IMR-90 (cell line): Measurements from ENCODE around the gene INPP5A. TPM values are rescaled to one million over a fixed set of nuclear protein-coding genes. Genes with fewer than 3 reads are reported as not detected.

ENCODE experiments used
- ATAC-seq: fragments of 200-7000 bp; cut with Tn5 transposase; 2 replicates; pipeline ENCODE4 v1.9.1; 2020; ENCODE audit warnings: low read depth, mild to moderate bottlenecking, moderate library complexity
- BruUV-seq: library from RNA; stranded (reverse); fragments of 400-500 nt; replicated peaks from 2 replicates; lab custom pipeline; 2021; lab: Mats Ljungman, UMichigan
- CTCF ChIA-PET: fragments of 300-600 bp; formaldehyde crosslinking; extraction: SDS; loops from one replicate; lab custom pipeline; 2021; ENCODE audit warnings: antibody characterized with exemption; lab: Yijun Ruan, JAX
- POLR2A ChIA-PET: fragments of 300-600 bp; sonication (Branson Sonifier 250); formaldehyde crosslinking; loops from one replicate; lab custom pipeline; 2022; ENCODE audit warnings: antibody characterized with exemption; ENCODE audit not compliant: unreplicated experiment; lab: Charles Lee
- DNase-seq: peaks from one replicate; pipeline ENCODE4 v3.0.0; 2013
- H2AFZ ChIP-seq: replicated peaks from 2 replicates; pipeline ENCODE3; 2013; ENCODE audit warnings: low read length, mild to moderate bottlenecking; ENCODE audit not compliant: poor library complexity
- H2AK5ac ChIP-seq: 2 replicates; pipeline ENCODE4 v1.6.1; 2013; ENCODE audit warnings: low read depth, low read length, inconsistent platforms
- H2AK9ac ChIP-seq: replicated peaks from 2 replicates; pipeline ENCODE3; 2013; ENCODE audit warnings: mild to moderate bottlenecking, low read depth, low read length, moderate library complexity; ENCODE audit not compliant: poor library complexity
- H2BK120ac ChIP-seq: 2 replicates; pipeline ENCODE4 v1.6.1; 2013; ENCODE audit warnings: low read depth, low read length, inconsistent platforms
- H2BK15ac ChIP-seq: 3 replicates; pipeline ENCODE4 v1.6.1; 2013; ENCODE audit warnings: low read depth, low read length, inconsistent platforms
- H2BK20ac ChIP-seq: 2 replicates; pipeline ENCODE4 v1.6.1; 2013; ENCODE audit warnings: low read depth, mild to moderate bottlenecking, inconsistent platforms, low read length, moderate library complexity
- H2BK5ac ChIP-seq: 2 replicates; pipeline ENCODE4 v1.6.1; 2013; ENCODE audit warnings: mild to moderate bottlenecking, low read depth, low read length, inconsistent platforms; ENCODE audit not compliant: poor library complexity, severe bottlenecking
- H3K14ac ChIP-seq: replicated peaks from 2 replicates; pipeline ENCODE4 v1.6.1; 2013; ENCODE audit warnings: low read depth, low read length, inconsistent platforms
- H3K18ac ChIP-seq: 2 replicates; pipeline ENCODE4 v1.6.1; 2013; ENCODE audit warnings: low read depth, low read length, control low read depth
- H3K23ac ChIP-seq: 2 replicates; pipeline ENCODE4 v1.6.1; 2013; ENCODE audit warnings: low read depth, low read length, inconsistent platforms
- H3K27ac ChIP-seq: 2 replicates; pipeline ENCODE4 v1.5.1; 2013; ENCODE audit warnings: mild to moderate bottlenecking, control low read depth, low read length; ENCODE audit not compliant: insufficient read depth
- H3K27me3 ChIP-seq: 2 replicates; pipeline ENCODE4 v1.6.1; 2013; ENCODE audit warnings: low read length; ENCODE audit not compliant: control insufficient read depth, insufficient read depth
- H3K36me3 ChIP-seq: 2 replicates; pipeline ENCODE4 v1.6.1; 2013; ENCODE audit warnings: low read length, mixed read lengths; ENCODE audit not compliant: control insufficient read depth, insufficient read depth
- H3K4ac ChIP-seq: 2 replicates; pipeline ENCODE4 v1.6.1; 2013; ENCODE audit warnings: low read depth, low read length, inconsistent platforms
- H3K4me1 ChIP-seq: 2 replicates; pipeline ENCODE4 v1.6.1; 2013; ENCODE audit warnings: low read length, mixed read lengths; ENCODE audit not compliant: control insufficient read depth, insufficient read depth
- H3K4me2 ChIP-seq: 2 replicates; pipeline ENCODE4 v1.6.1; 2013; ENCODE audit warnings: low read depth, mild to moderate bottlenecking, control low read depth, low read length, moderate library complexity
- H3K4me3 ChIP-seq: 2 replicates; pipeline ENCODE4 v1.5.1; 2013; ENCODE audit warnings: low read depth, mild to moderate bottlenecking, control low read depth, low read length, moderate library complexity; ENCODE audit not compliant: insufficient read depth
- H3K56ac ChIP-seq: 2 replicates; pipeline ENCODE4 v1.6.1; 2013; ENCODE audit warnings: low read length, inconsistent platforms; ENCODE audit not compliant: insufficient read depth; ENCODE audit errors: extremely low read depth
- H3K79me1 ChIP-seq, 2 experiments: 2 replicates each; pipeline ENCODE4 v1.6.1; 2013; ENCODE audit warnings: low read length in 2 of 2, inconsistent platforms in 1 of 2, low read depth in 1 of 2
- H3K9ac ChIP-seq: 2 replicates; pipeline ENCODE4 v1.6.1; 2013; ENCODE audit warnings: low read depth, low read length, control low read depth
- H3K9me1 ChIP-seq: 2 replicates; pipeline ENCODE4 v1.6.1; 2013; ENCODE audit warnings: low read length, inconsistent platforms; ENCODE audit not compliant: insufficient read depth
- H3K9me3 ChIP-seq: 2 replicates; pipeline ENCODE4 v1.6.1; 2013; ENCODE audit warnings: low read length; ENCODE audit not compliant: control insufficient read depth, insufficient read depth
- H4K20me1 ChIP-seq: 2 replicates; pipeline ENCODE4 v1.6.1; 2013; ENCODE audit warnings: low read length, inconsistent platforms; ENCODE audit not compliant: insufficient read depth
- H4K5ac ChIP-seq: 2 replicates; pipeline ENCODE4 v1.6.1; 2013; ENCODE audit warnings: mild to moderate bottlenecking, low read depth, low read length, control low read depth
- H4K8ac ChIP-seq, 2 experiments: 2 replicates each; pipeline ENCODE4 v1.6.1; 2013; ENCODE audit warnings: low read depth in 2 of 2, low read length in 2 of 2, control low read depth in 1 of 2, inconsistent platforms in 1 of 2
- H4K91ac ChIP-seq: 2 replicates; pipeline ENCODE4 v1.6.1; 2013; ENCODE audit warnings: low read depth, low read length, inconsistent platforms; ENCODE audit not compliant: insufficient read depth
- MAZ ChIP-seq: IDR thresholded peaks from 2 replicates; pipeline ENCODE4 v1.6.1; 2012; ENCODE audit warnings: low read depth, mild to moderate bottlenecking, low read length, improper control_type of control experiment, moderate library complexity, borderline replicate concordance
- WGBS, 2 experiments: methylation state at CpG; one replicate each; pipeline versions ENCODE4 v1.1.5 to v1.1.7; 2013; ENCODE audit warnings: missing lambda C conversion rate in 2 of 2; ENCODE audit not compliant: insufficient read length in 1 of 2; ENCODE audit errors: extremely low coverage in 2 of 2; 5-methylcytosine and 5-hydroxymethylcytosine counted together
- dilution Hi-C: fragments of 300-500 bp; cut with HindIII; formaldehyde crosslinking; loops from one replicate; pipeline ENCODE4 v1.14.3; 2018; ENCODE audit warnings: low sequenced_read_pairs; ENCODE audit not compliant: unreplicated experiment
- in situ Hi-C: fragments of 300-500 bp; cut with MboI; formaldehyde crosslinking; loops from 3 replicates; pipeline ENCODE4 v1.14.3; 2019; ENCODE audit warnings: low sequenced_read_pairs, inconsistent platforms, mixed read lengths
- intact Hi-C: fragments of 100-400 bp; cut with micrococcal nuclease; formaldehyde crosslinking; loops from 2 replicates; pipeline ENCODE4 v1.10.0; 2022
- polyA plus RNA-seq, 3 experiments: library from polyadenylated mRNA; depleted of rRNA; stranded (reverse); fragments of >200 nt; gene quantifications; 2 replicates each; pipeline ENCODE4 v1.2.3, GENCODE V29; 2012; ENCODE audit warnings: low replicate concordance in 1 of 3
- total RNA-seq: library from RNA; depleted of rRNA; stranded (reverse); fragments of >200 nt; gene quantifications from 2 replicates; pipeline ENCODE4 v1.2.3, GENCODE V29; 2012

The INPP5A gene
- total and polyA plus RNA-seq, 2 of the 4 experiments (the other 2 are of a cell fraction) = 21.4 to 36.7 TPM

DNA sequence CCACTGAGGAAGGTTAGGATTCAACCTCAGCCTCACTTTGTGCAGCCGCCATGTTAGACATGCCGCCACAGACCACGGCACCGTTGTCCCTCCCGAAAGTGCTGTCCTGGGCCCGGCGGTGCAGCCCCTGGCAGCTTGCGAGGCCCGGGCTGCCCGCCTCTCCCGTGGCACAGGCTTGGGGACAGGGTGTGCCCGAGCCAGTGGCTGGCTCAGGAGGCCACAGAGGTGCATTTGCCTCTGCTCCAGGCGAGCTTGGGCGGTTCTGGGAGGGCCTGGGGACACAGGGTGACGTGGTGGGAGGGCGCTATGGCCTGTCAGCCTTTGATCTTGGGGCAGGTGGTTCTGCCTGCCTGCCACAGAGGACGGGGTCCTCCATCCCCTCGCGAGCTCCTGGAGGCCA is 207.3 kb downstream of the INPP5A start:
- H3K56ac ChIP-seq = no peak overlapping the region
- H4K8ac ChIP-seq = no peak overlapping the region
- DNase-seq (no peak), ATAC-seq (no peak)
- intact Hi-C loops = no loop called here
- in situ Hi-C loops = no loop called here
- H2AK9ac ChIP-seq = peak overlapping the region; percentile 39
- H3K36me3 ChIP-seq = 0 out of 2 replicates have a peak, but pooled peaks cover 2% of the 10 kb centered on the region
- dilution Hi-C loops = no loop called here
- H3K18ac ChIP-seq = no peak overlapping the region
- no peak overlapping the region for H2AK5ac ChIP-seq
- WGBS, 2 experiments = 80% methylated on average over 1 of the region's 19 CpGs; no CpG with 5 or more reads in 1 of the 2 experiments
- POLR2A ChIA-PET = no interaction called here
- no peak overlapping the region for H3K23ac ChIP-seq
- no peak overlapping the region for H2AFZ ChIP-seq
- no peak overlapping the region for H3K9ac ChIP-seq
- H2BK20ac ChIP-seq = no peak overlapping the region
- no peaks in the 10 kb centered on the region for H3K9me3 ChIP-seq
- H3K4me3 ChIP-seq = no peak overlapping the region
- no peak overlapping the region for H4K5ac ChIP-seq
- H2BK5ac ChIP-seq = no peak overlapping the region
- H3K4me1 ChIP-seq = peaks cover 9% of the 10 kb centered on the region
- H4K20me1 ChIP-seq = no peaks in the 10 kb centered on the region; the same call in 1 of the 2 replicates
- no TSS peak for BruUV-seq
- no peak overlapping the region for H2BK15ac ChIP-seq
- CTCF ChIA-PET = no interaction called here
- H3K4ac ChIP-seq = no peak overlapping the region
- no peaks in the 10 kb centered on the region for H3K27me3 ChIP-seq
- no peak overlapping the region for H4K91ac ChIP-seq
- no peak overlapping the region for H3K14ac ChIP-seq
- H3K27ac ChIP-seq = no peak overlapping the region
- H2BK120ac ChIP-seq = no peak overlapping the region
- peaks cover 0 to 7% of the 10 kb centered on the region in 2 experiments; a peak in 1 of 4 replicates for H3K79me1 ChIP-seq
- H3K4me2 ChIP-seq = no peak overlapping the region
- no peaks in the 10 kb centered on the region for H3K9me1 ChIP-seq
- no peak for TF ChIP-seq MAZ
